ENCODE measurements around the gene DUOXA1. TPM values are rescaled to one million over a fixed set of nuclear protein-coding genes. Genes with fewer than 3 reads are reported as not detected.

Gene DUOXA1
- total and polyA plus RNA-seq, 9 of the 15 experiments (the other 6 are each of a cell fraction or from before 2014, with no cell fraction given), result 0.17 to 0.74 (median 0.24) TPM; not detected in 6

- 13% methylated on average over 7 of the region's 7 CpGs for WGBS (ENCODE audit: insufficient coverage, low coverage, missing lambda C conversion rate)
- POLR2A ChIA-PET, result interaction anchor here (1.1 kb wide), 1 partner anchor 9 kb away, joined by 3 read pairs; no protein-coding TSS in a partner anchor
- TF ChIP-seq, protein P1, sequence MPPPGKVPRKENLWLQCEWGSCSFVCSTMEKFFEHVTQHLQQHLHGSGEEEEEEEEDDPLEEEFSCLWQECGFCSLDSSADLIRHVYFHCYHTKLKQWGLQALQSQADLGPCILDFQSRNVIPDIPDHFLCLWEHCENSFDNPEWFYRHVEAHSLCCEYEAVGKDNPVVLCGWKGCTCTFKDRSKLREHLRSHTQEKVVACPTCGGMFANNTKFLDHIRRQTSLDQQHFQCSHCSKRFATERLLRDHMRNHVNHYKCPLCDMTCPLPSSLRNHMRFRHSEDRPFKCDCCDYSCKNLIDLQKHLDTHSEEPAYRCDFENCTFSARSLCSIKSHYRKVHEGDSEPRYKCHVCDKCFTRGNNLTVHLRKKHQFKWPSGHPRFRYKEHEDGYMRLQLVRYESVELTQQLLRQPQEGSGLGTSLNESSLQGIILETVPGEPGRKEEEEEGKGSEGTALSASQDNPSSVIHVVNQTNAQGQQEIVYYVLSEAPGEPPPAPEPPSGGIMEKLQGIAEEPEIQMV (tag; conservative IDR thresholded peaks at IDR 0.05; ENCODE audit: low read depth), result no peak
- TF ChIP-seq ZNF57 (CRISPR knock-in tag; IDR thresholded peaks at IDR 0.05) (no peak), GATAD2B (IDR thresholded peaks at IDR 0.05; ENCODE audit: borderline replicate concordance) (no peak), BMI1 (IDR thresholded peaks at IDR 0.05; ENCODE audit: low read length) (no peak), SAFB (IDR thresholded peaks at IDR 0.05; ENCODE audit: borderline replicate concordance, low read depth, low read length) (no peak), THRAP3 (IDR thresholded peaks at IDR 0.05; ENCODE audit: borderline replicate concordance) (no peak), TRIM28 (IDR thresholded peaks at IDR 0.05) (no peak), NELFE (IDR thresholded peaks at IDR 0.05; ENCODE audit: insufficient read depth, insufficient read length) (no peak), ZC3H8 (IDR thresholded peaks at IDR 0.05) (no peak), SMAD1 (IDR thresholded peaks at IDR 0.05; ENCODE audit: low read depth, low read length, partially characterized antibody) (no peak), HDAC1 (IDR thresholded peaks at IDR 0.05) (no peak), ZSCAN32 (CRISPR knock-in tag; IDR thresholded peaks at IDR 0.05) (no peak), GABPB1 (CRISPR knock-in tag; IDR thresholded peaks at IDR 0.05) (no peak), ZNF431 (CRISPR knock-in tag; IDR thresholded peaks at IDR 0.05) (no peak), LEF1 (IDR thresholded peaks at IDR 0.05) (no peak), ZNF316 (IDR thresholded peaks at IDR 0.05) (no peak), NR2C2 (CRISPR knock-in tag; IDR thresholded peaks at IDR 0.05) (no peak), NR2C2 (tag; IDR thresholded peaks at IDR 0.05) (no peak), DIDO1 (tag; IDR thresholded peaks at IDR 0.05; ENCODE audit: low read depth) (no peak), ZKSCAN8 (CRISPR knock-in tag; IDR thresholded peaks at IDR 0.05) (no peak)
- TF ChIP-seq, protein P2, sequence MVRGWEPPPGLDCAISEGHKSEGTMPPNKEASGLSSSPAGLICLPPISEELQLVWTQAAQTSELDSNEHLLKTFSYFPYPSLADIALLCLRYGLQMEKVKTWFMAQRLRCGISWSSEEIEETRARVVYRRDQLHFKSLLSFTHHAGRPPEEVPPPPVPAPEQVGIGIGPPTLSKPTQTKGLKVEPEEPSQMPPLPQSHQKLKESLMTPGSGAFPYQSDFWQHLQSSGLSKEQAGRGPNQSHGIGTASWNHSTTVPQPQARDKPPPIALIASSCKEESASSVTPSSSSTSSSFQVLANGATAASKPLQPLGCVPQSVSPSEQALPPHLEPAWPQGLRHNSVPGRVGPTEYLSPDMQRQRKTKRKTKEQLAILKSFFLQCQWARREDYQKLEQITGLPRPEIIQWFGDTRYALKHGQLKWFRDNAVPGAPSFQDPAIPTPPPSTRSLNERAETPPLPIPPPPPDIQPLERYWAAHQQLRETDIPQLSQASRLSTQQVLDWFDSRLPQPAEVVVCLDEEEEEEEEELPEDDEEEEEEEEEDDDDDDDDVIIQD (CRISPR knock-in tag; IDR thresholded peaks at IDR 0.05), result no peak
These were observed 28.6 kb downstream of the DUOXA1 start for GRCh38 chr15:45100884-45101625.

More at GRCh38 chr15:45100884-45101625, 28.6 kb downstream of the DUOXA1 start:
- H2AFZ ChIP-seq (ENCODE audit: low read depth, low read length), result no peak overlapping the region
- DNase-seq (ENCODE audit: extremely low read depth in 1 of 4, low spot score in 3 of 4) (no peak), ATAC-seq (no peak), FAIRE-seq (no peak)
- no peak overlapping the region for H3K27ac ChIP-seq (ENCODE audit: extremely low read depth, low read depth, low read length)
- no peak overlapping the region for H3K4me3 ChIP-seq
- H3K4me1 ChIP-seq (replicated peaks in 1 of 2; ENCODE audit: control insufficient read depth in 2 of 2, insufficient read depth in 2 of 2, low read length in 2 of 2), result no peaks in the 10 kb centered on the region; a peak in 2 of 5 replicates
- H3K9me3 ChIP-seq (replicated peaks; ENCODE audit: control insufficient read depth, insufficient read depth, low read depth, low read length), result no peaks in the 10 kb centered on the region
- H3K79me2 ChIP-seq (ENCODE audit: control insufficient read depth, insufficient read depth, low read length), result no peaks in the 10 kb centered on the region
- no peak overlapping the region for H3K9ac ChIP-seq (ENCODE audit: insufficient read depth in 1 of 2, low read depth in 2 of 2, low read length in 2 of 2)
- H3K36me3 ChIP-seq (ENCODE audit: control insufficient read depth, insufficient read depth, low read length), result no peaks in the 10 kb centered on the region
- CTCF ChIA-PET (ENCODE audit: low intra/inter-chr PET ratio), result no interaction called here
- no peak overlapping the region for H3K4me2 ChIP-seq (ENCODE audit: insufficient read depth, low read length)
- in situ Hi-C loops (cut with MboI) (loop anchor here (25.0 kb wide), 1 partner anchor 139 kb away; the partner anchor contains the start of gene TERB2), intact Hi-C loops (cut with micrococcal nuclease) (no loop called here)
- peaks cover 2% of the 10 kb centered on the region; the same call in 1 of the 2 replicates for H4K20me1 ChIP-seq (replicated peaks; ENCODE audit: control insufficient read depth, insufficient read depth, low read length)
- peaks cover 4 to 21% of the 10 kb centered on the region in 2 experiments; a peak in 4 of 5 replicates for H3K27me3 ChIP-seq (ENCODE audit: control insufficient read depth in 2 of 2, insufficient read depth in 2 of 2, low read length in 2 of 2)
- no peaks in the 10 kb centered on the region for H3K9me1 ChIP-seq (ENCODE audit: control insufficient read depth, insufficient read depth, low read length)
- BruUV-seq (replicated peaks), result no TSS peak
